ELR (cell line): ENCODE data around the gene DYNLT2.

ENCODE experiments used
- DNase-seq: peaks from one replicate; pipeline ENCODE4 v3.0.0-alpha.2; 2015; ENCODE audit warnings: low read depth

Gene DYNLT2

DNA sequence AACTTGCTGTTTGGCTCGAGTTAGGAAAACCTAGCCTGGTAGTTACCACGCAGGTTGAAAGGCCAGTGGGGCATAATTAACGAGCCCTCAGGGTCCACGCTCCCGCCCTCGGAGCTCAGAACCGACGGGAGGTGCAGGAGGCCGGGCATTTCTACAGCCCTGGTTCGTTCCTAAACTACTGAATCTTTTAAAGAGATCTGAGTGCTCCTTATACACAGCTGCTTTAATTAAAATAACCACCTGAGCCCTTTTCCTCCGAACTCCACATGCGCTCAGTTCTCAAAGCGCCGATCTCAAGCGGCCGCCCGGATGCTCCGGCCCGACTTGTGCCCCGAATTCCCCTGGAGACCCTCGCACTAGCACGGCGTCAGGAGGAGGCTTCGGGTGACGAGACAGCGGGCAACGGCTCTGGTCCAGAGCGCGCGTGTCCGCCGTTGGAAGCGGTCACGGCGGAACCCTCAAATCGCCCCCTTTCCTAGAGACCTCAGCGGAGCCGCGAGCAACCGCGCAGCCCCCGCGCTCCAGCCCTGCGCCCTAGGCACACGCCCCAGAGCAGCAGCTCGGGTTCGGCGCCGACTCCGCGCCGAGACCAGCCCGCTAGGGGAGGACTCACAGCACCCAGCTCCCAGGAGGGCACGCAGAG lies 49.9 kb downstream of the DYNLT2 start:
- DNase-seq = peak; percentile 41

GRCh38 chr6:169700296-169700695 lies 51.1 kb downstream of the DYNLT2 start:
- DNase-seq = no peak

- peak; percentile 40 for DNase-seq
These were observed 54.3 kb downstream of the DYNLT2 start for GRCh38 chr6:169697115-169697514.

- no peak for DNase-seq
These were observed 56.2 kb downstream of the DYNLT2 start for GRCh38 chr6:169695131-169695530.

GRCh38 chr6:169692516-169692915 lies 58.9 kb downstream of the DYNLT2 start:
- DNase-seq = no peak

DNA sequence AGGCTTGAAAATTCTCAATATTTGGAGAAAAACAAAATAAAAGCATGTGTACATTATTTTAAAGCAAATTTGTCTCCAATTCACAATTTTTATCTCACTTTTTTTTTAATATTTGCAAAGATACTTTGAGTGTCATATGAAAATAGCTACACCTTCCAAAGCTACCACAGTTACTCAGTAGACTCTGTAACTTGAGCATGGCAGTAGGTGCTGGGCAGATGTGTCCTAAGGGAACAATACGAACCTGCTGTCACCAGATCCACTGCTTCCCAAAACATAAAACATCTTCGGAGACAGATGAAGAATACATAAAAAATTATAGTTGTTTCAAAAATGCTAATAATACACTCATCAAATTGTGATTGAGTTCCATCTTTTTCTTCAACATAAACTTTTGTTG lies 60.1 kb downstream of the DYNLT2 start:
- DNase-seq = no peak
